ENCODE measurements around the gene MEAK7. TPM values are rescaled to one million over a fixed set of nuclear protein-coding genes. Genes with fewer than 3 reads are reported as not detected.

Gene MEAK7
- total and polyA plus RNA-seq, 2 of the 8 experiments (the other 6 are each of a cell fraction or from before 2014, with no cell fraction given) = 9.6 to 19.6 TPM

- no peak overlapping the region for H4K5ac ChIP-seq (ENCODE audit: insufficient read length, low read depth, low read length)
- H2BK20ac ChIP-seq (ENCODE audit: low read length) = no peak overlapping the region
- no peak overlapping the region for H3K23ac ChIP-seq (ENCODE audit: insufficient read length)
- H3K4me1 ChIP-seq (replicated peaks in 1 of 4; ENCODE audit: control insufficient read depth in 3 of 4, insufficient read depth in 4 of 4, low read length in 3 of 4) = no peaks in the 10 kb centered on the region
- H3K9me3 ChIP-seq (ENCODE audit: insufficient read depth in 2 of 2, low read depth in 1 of 2, low read length in 1 of 2) = peaks cover 7 to 12% of the 10 kb centered on the region in 2 experiments
- no peaks in the 10 kb centered on the region; the same call in 1 of the 2 replicates for H3K23me2 ChIP-seq (ENCODE audit: low read depth, low read length)
- CTCF ChIA-PET (ENCODE audit: partially characterized antibody) = interaction anchor here (0.9 to 1.7 kb wide), 4 partner anchors 14 to 47 kb away, joined by 3 to 4 read pairs (median 3); no protein-coding TSS in a partner anchor
- H3K27ac ChIP-seq (ENCODE audit: low read depth, low read length) = no peak overlapping the region
- POLR2A ChIA-PET (ENCODE audit: partially characterized antibody) = no interaction called here
- no peaks in the 10 kb centered on the region; a peak in 1 of 7 replicates for H3K27me3 ChIP-seq (replicated peaks in 1 of 4; ENCODE audit: control insufficient read depth in 3 of 4, extremely low read depth in 1 of 4, insufficient read depth in 3 of 4, low read length in 3 of 4)
- no peak overlapping the region for H2BK12ac ChIP-seq (ENCODE audit: low read depth, low read length)
- FAIRE-seq (no peak), DNase-seq (ENCODE audit: low read depth in 1 of 2, low spot score in 2 of 2) (no peak)
- no peak overlapping the region for H4K91ac ChIP-seq (replicated peaks; ENCODE audit: insufficient read length, low read length)
- H3K18ac ChIP-seq (ENCODE audit: extremely low read depth, low read length) = no peak overlapping the region
- H3K9ac ChIP-seq (replicated peaks in 1 of 4; ENCODE audit: extremely low read depth in 1 of 4, low read depth in 3 of 4, low read length in 3 of 4) = 0 out of 7 replicates have a peak overlapping the region, but pooled peaks of 1 of the 4 experiments have one; percentile 38
- H3K79me1 ChIP-seq (ENCODE audit: low read depth, low read length) = no peaks in the 10 kb centered on the region
- no peak overlapping the region for H2BK5ac ChIP-seq (ENCODE audit: low read depth, low read length)
- H3K4me3 ChIP-seq (ENCODE audit: extremely low read depth in 1 of 4, insufficient read depth in 2 of 4, low read depth in 3 of 4, low read length in 4 of 4) = no peak overlapping the region
- peaks cover 0 to 12% (median 3%) of the 10 kb centered on the region in 4 experiments; a peak in 2 of 8 replicates for H3K36me3 ChIP-seq (ENCODE audit: control insufficient read depth in 2 of 4, insufficient read depth in 4 of 4, low read length in 3 of 4)
- H2AK5ac ChIP-seq (ENCODE audit: low read depth, low read length) = no peak overlapping the region
- no peak overlapping the region for H2BK15ac ChIP-seq (ENCODE audit: low read length)
- no peak overlapping the region for H3K4me2 ChIP-seq (ENCODE audit: insufficient read depth in 1 of 2, low read depth in 2 of 2, low read length in 2 of 2)
- H4K20me1 ChIP-seq (replicated peaks in 1 of 2; ENCODE audit: control insufficient read depth in 1 of 2, insufficient read depth in 2 of 2, low read length in 2 of 2) = no peaks in the 10 kb centered on the region
- WGBS, 2 experiments (ENCODE audit: extremely low coverage in 1 of 2, insufficient coverage in 1 of 2, insufficient read length in 1 of 2, insufficient replicate concordance in 2 of 2, low coverage in 1 of 2, low lambda C conversion rate in 2 of 2, missing lambda C conversion rate in 1 of 2) = 81% methylated on average over 7 of the region's 7 CpGs; no CpG with 5 or more reads in 1 of the 2 experiments
- no peaks in the 10 kb centered on the region for H3K79me2 ChIP-seq (ENCODE audit: control insufficient read depth in 1 of 2, insufficient read depth in 2 of 2, low read length in 2 of 2)
- H3K14ac ChIP-seq (ENCODE audit: insufficient read length) = no peak overlapping the region
- H3K4ac ChIP-seq (replicated peaks; ENCODE audit: insufficient read length, low read depth, low read length) = no peak overlapping the region
- H2BK120ac ChIP-seq (replicated peaks; ENCODE audit: low read depth, low read length) = no peak overlapping the region
- peak overlapping the region; percentile 51; the same call in 1 of the 2 replicates for H4K8ac ChIP-seq (ENCODE audit: extremely low read depth, insufficient read depth, low read length)
- no peak overlapping the region for H2AFZ ChIP-seq (ENCODE audit: low read length)
- no peak overlapping the region for H3K56ac ChIP-seq (replicated peaks; ENCODE audit: insufficient read length, low read depth, low read length)
- TF ChIP-seq GTF2F1 (IDR thresholded peaks at IDR 0.05; ENCODE audit: borderline replicate concordance, low read depth, low read length) (no peak), EP300 (IDR thresholded peaks at IDR 0.05; ENCODE audit: borderline replicate concordance in 1 of 2, low read depth in 2 of 2, low read length in 2 of 2) (no peak), PHF8 (conservative IDR thresholded peaks at IDR 0.05; ENCODE audit: low read depth, low read length) (no peak), CTCF (IDR thresholded peaks at IDR 0.05; ENCODE audit: control extremely low read depth in 1 of 3, insufficient read depth in 1 of 3, low read depth in 1 of 3, low read length in 3 of 3) (no peak), SIN3A (conservative IDR thresholded peaks at IDR 0.05 in 1 of 2, IDR thresholded peaks at IDR 0.05 in 1 of 2; ENCODE audit: low read depth in 1 of 2, low read length in 2 of 2) (no peak), RFX5 (IDR thresholded peaks at IDR 0.05; ENCODE audit: borderline replicate concordance, low read depth, low read length) (no peak), TBP (IDR thresholded peaks at IDR 0.05; ENCODE audit: low read depth, low read length) (no peak), RBBP5 (IDR thresholded peaks at IDR 0.05; ENCODE audit: borderline replicate concordance, low read depth, low read length) (no peak), SP4 (IDR thresholded peaks at IDR 0.05; ENCODE audit: low read length) (no peak), CEBPB (IDR thresholded peaks at IDR 0.05; ENCODE audit: low read depth, low read length) (no peak), BACH1 (IDR thresholded peaks at IDR 0.05; ENCODE audit: low read length) (no peak)
These were observed 41.2 kb downstream of the MEAK7 start for GRCh38 chr16:84463221-84463620.
